ENCODE results near the gene DOCK1. TPM values are rescaled to one million over a fixed set of nuclear protein-coding genes. Genes with fewer than 3 reads are reported as not detected.

DOCK1 gene
- total RNA-seq, 4 donors from 2014 or later = 50.8 to 59.0 (median 53.6) TPM

- H3K4me3 ChIP-seq = no peak overlapping the region
- no peak overlapping the region for H3K27ac ChIP-seq
- no peaks in the 10 kb centered on the region for H3K36me3 ChIP-seq
- H3K27me3 ChIP-seq = peaks cover 8% of the 10 kb centered on the region
- no peaks in the 10 kb centered on the region for H3K4me1 ChIP-seq
- TF ChIP-seq EP300 (IDR thresholded peaks at IDR 0.05) (no peak), POLR2AphosphoS5 (IDR thresholded peaks at IDR 0.05) (no peak), POLR2A (IDR thresholded peaks at IDR 0.05) (no peak)
- TF ChIP-seq, protein P1, sequence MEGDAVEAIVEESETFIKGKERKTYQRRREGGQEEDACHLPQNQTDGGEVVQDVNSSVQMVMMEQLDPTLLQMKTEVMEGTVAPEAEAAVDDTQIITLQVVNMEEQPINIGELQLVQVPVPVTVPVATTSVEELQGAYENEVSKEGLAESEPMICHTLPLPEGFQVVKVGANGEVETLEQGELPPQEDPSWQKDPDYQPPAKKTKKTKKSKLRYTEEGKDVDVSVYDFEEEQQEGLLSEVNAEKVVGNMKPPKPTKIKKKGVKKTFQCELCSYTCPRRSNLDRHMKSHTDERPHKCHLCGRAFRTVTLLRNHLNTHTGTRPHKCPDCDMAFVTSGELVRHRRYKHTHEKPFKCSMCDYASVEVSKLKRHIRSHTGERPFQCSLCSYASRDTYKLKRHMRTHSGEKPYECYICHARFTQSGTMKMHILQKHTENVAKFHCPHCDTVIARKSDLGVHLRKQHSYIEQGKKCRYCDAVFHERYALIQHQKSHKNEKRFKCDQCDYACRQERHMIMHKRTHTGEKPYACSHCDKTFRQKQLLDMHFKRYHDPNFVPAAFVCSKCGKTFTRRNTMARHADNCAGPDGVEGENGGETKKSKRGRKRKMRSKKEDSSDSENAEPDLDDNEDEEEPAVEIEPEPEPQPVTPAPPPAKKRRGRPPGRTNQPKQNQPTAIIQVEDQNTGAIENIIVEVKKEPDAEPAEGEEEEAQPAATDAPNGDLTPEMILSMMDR (IDR thresholded peaks at IDR 0.05) = no peak
- H3K9me3 ChIP-seq = no peaks in the 10 kb centered on the region
- ATAC-seq = no peak
- WGBS, 2 donors (ENCODE audit: low coverage in 1 of 2) = 69 to 70% methylated on average over 2 to 3 of the region's 10 CpGs
Measured at GRCh38 chr10:127467811-127468210, 562.6 kb downstream of the DOCK1 start.

- no peak for TF ChIP-seq POLR2A (IDR thresholded peaks at IDR 0.05)
- TF ChIP-seq EP300 (IDR thresholded peaks at IDR 0.05) = no peak
- TF ChIP-seq, protein P1 (IDR thresholded peaks at IDR 0.05) = no peak
- no peak for TF ChIP-seq POLR2AphosphoS5 (IDR thresholded peaks at IDR 0.05)
- H3K27me3 ChIP-seq = peaks cover 8% of the 10 kb centered on the region
Measured at GRCh38 chr10:127468632-127469031, 563.4 kb downstream of the DOCK1 start.

DNA sequence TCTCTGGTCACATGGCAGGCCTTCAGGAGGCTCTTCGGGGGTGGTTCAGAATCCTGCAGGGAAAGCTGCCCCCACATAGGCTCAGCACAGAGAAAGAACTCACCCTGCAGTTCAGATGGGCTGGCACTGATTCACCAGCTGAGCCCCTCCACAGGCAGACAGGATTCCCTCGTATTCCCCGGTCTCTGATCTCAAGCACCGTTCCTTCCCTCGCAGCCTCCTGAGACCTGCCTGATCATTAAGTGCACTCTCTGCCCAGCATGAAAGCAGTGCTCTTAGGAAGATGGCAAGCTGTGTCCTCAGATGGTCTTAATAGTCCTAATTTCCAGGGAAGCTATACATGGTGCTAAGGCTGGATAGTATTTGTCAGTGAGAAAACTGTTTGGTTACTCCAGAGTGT is 565.7 kb downstream of the DOCK1 start:
- H3K27me3 ChIP-seq = no peaks in the 10 kb centered on the region
- H3K9me3 ChIP-seq = no peaks in the 10 kb centered on the region
- ATAC-seq = no peak
- H3K4me3 ChIP-seq = no peak overlapping the region
- 67 to 70% methylated on average over 3 to 4 of the region's 5 CpGs for WGBS, 2 donors (ENCODE audit: low coverage in 1 of 2)
- H3K27ac ChIP-seq = no peak overlapping the region
- H3K36me3 ChIP-seq = no peaks in the 10 kb centered on the region
- no peak for TF ChIP-seq POLR2A (IDR thresholded peaks at IDR 0.05)
- TF ChIP-seq, protein P1 (IDR thresholded peaks at IDR 0.05) = no peak
- TF ChIP-seq EP300 (IDR thresholded peaks at IDR 0.05) = no peak
- no peak for TF ChIP-seq POLR2AphosphoS5 (IDR thresholded peaks at IDR 0.05)
- no peaks in the 10 kb centered on the region for H3K4me1 ChIP-seq

More at GRCh38 chr10:127468632-127469031, 563.4 kb downstream of the DOCK1 start:
- H3K27ac ChIP-seq = no peak overlapping the region
- H3K4me3 ChIP-seq = no peak overlapping the region
- H3K36me3 ChIP-seq = no peaks in the 10 kb centered on the region
- no peak for ATAC-seq
- H3K4me1 ChIP-seq = no peaks in the 10 kb centered on the region
- 67 to 78% methylated on average over 1 to 2 of the region's 5 CpGs for WGBS, 2 donors (ENCODE audit: low coverage in 1 of 2)
- H3K9me3 ChIP-seq = no peaks in the 10 kb centered on the region

DNA sequence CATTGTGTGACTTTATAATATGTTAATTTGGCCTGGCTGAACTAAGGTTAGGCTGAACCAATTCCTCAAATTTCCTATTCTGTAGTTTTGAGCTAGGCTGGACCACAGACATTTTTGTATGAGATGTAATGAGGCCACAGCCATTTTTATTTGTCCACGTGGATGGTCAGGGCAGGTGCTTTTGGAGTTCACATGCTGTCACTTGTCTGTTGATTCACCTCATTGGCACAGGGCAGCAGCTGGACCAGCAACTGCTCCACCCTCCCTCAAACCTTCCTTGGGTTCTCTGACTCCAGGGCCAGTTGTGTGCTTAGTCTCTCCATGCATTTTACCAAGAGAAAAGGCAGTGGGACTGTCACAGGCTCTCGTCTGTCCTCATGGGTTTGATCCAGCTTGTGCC is 567.7 kb downstream of the DOCK1 start:
- Histone ChIP-seq H3K27me3 (peaks cover 5% of the 10 kb centered on the region), H3K4me3 (no peak overlapping the region), H3K9me3 (peaks cover 0 to 7% (median 0%) of the 10 kb centered on the region in 3 donors), H3K36me3 (no peaks in the 10 kb centered on the region), H3K4me1 (no peaks in the 10 kb centered on the region), H3K27ac (no peak overlapping the region)
- no peak for ATAC-seq
- TF ChIP-seq, protein P1 (IDR thresholded peaks at IDR 0.05) = no peak
- no peak for TF ChIP-seq POLR2AphosphoS5 (IDR thresholded peaks at IDR 0.05)
- 44% methylated on average over 2 of the region's 2 CpGs; no CpG with 5 or more reads in 1 of the 2 donors for WGBS, 2 donors (ENCODE audit: low coverage in 1 of 2)

DNA sequence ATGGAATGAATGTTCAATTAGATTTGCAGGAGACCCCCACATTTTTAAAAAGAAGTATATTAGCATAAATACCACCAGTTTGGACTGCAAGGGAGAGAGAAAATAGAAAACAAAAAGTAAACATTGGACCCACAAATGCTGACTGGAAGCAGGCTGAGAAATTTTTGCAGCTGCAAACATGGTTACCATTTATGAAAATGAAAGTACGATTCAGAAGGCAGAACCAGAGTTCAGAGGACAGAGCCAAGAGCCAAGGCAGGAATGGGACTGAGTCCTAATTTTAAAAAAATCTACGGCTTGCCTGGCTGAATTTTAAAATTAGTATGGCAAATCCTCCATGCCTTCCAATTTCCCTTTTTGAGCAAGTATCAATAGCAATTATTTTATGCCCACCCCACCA is 569.3 kb downstream of the DOCK1 start:
- WGBS, 2 donors (ENCODE audit: low coverage in 1 of 2) = 0 to 28% methylated on average over 2 of the region's 2 CpGs

More for the DNA sequence above, 569.3 kb downstream of the DOCK1 start:
- Histone ChIP-seq H3K4me3 (no peak overlapping the region), H3K36me3 (no peaks in the 10 kb centered on the region), H3K9me3 (peaks cover 0 to 7% (median 0%) of the 10 kb centered on the region in 3 donors), H3K4me1 (no peaks in the 10 kb centered on the region), H3K27me3 (peaks cover 5% of the 10 kb centered on the region), H3K27ac (no peak overlapping the region)
- TF ChIP-seq POLR2A (IDR thresholded peaks at IDR 0.05) (no peak), POLR2AphosphoS5 (IDR thresholded peaks at IDR 0.05) (no peak), EP300 (IDR thresholded peaks at IDR 0.05) (no peak)
- TF ChIP-seq, protein P1 (IDR thresholded peaks at IDR 0.05) = no peak
- no peak for ATAC-seq
